ENCODE measurements around the gene LYRM4. TPM values are rescaled to one million over a fixed set of nuclear protein-coding genes. Genes with fewer than 3 reads are reported as not detected.

The LYRM4 gene
- total and polyA plus RNA-seq, 2 donors (not counting 1 experiment from before 2014, with no cell fraction given), result 22.1 to 29.5 TPM

GRCh38 chr6:5163247-5163646 is 97.5 kb downstream of the LYRM4 start:
- CTCF ChIA-PET, result interaction anchor here (0.7 to 1.2 kb wide), 2 partner anchors 22 to 97 kb away, joined by 3 to 6 read pairs; no protein-coding TSS in a partner anchor
- Mint-ChIP-seq H3K27ac (no peak overlapping the region), H3K4me3 (no peak overlapping the region), H3K9me3 (ENCODE audit: insufficient read depth) (no peaks in the 10 kb centered on the region), H3K27me3 (no peaks in the 10 kb centered on the region), H3K4me1 (no peaks in the 10 kb centered on the region)
- ATAC-seq (ENCODE audit: low read depth) (no peak), DNase-seq (no peak)
- Histone ChIP-seq H3K36me3 (replicated peaks in 1 of 2; ENCODE audit: control extremely low read depth in 1 of 2, control insufficient read depth in 1 of 2, extremely low read depth in 1 of 2, insufficient read depth in 2 of 2, low read length in 1 of 2) (no peaks in the 10 kb centered on the region), H4K20me1 (ENCODE audit: control insufficient read depth, insufficient read depth, low read length, poor library complexity, severe bottlenecking) (no peaks in the 10 kb centered on the region), H3K79me2 (ENCODE audit: control insufficient read depth, insufficient read depth, low read length) (no peaks in the 10 kb centered on the region), H3K4me2 (replicated peaks; ENCODE audit: low read depth, low read length, poor library complexity, severe bottlenecking) (no peak overlapping the region), H3K9ac (ENCODE audit: low read length) (no peak overlapping the region), H3K27ac (ENCODE audit: low read length in 2 of 2) (no peak overlapping the region), H3K4me3 (ENCODE audit: control extremely low read depth in 1 of 5, extremely low read depth in 1 of 5, insufficient read depth in 1 of 5, low read depth in 2 of 5, low read length in 4 of 5) (no peak overlapping the region), H2AFZ (ENCODE audit: insufficient read depth, low read depth, low read length, poor library complexity, severe bottlenecking) (no peak overlapping the region), H3K27me3 (replicated peaks in 1 of 4; ENCODE audit: control extremely low read depth in 1 of 4, control insufficient read depth in 3 of 4, insufficient read depth in 4 of 4, low read length in 3 of 4) (no peaks in the 10 kb centered on the region), H3K4me1 (ENCODE audit: control insufficient read depth in 2 of 2, insufficient read depth in 2 of 2, low read length in 2 of 2) (no peaks in the 10 kb centered on the region), H3K9me3 (ENCODE audit: control extremely low read depth in 1 of 3, control insufficient read depth in 2 of 3, insufficient read depth in 1 of 3, low read length in 2 of 3) (no peaks in the 10 kb centered on the region)
- intact Hi-C loops (cut with micrococcal nuclease), result no loop called here
- TF ChIP-seq CTCF (IDR thresholded peaks at IDR 0.05), result no peak
- TF ChIP-seq EZH2 (IDR thresholded peaks at IDR 0.05; ENCODE audit: borderline replicate concordance, insufficient read depth, low read depth, low read length, poor library complexity, severe bottlenecking), result no peak
- WGBS (ENCODE audit: insufficient coverage), result 100% methylated on average over 1 of the region's 6 CpGs
- POLR2A ChIA-PET, result no interaction called here

GRCh38 chr6:5162355-5162754 is 98.4 kb downstream of the LYRM4 start:
- Mint-ChIP-seq H3K9me3 (ENCODE audit: insufficient read depth) (no peaks in the 10 kb centered on the region), H3K4me3 (no peak overlapping the region), H3K27ac (no peak overlapping the region), H3K4me1 (no peaks in the 10 kb centered on the region), H3K27me3 (no peaks in the 10 kb centered on the region)
- Histone ChIP-seq H3K79me2 (ENCODE audit: control insufficient read depth, insufficient read depth, low read length) (no peaks in the 10 kb centered on the region), H2AFZ (ENCODE audit: insufficient read depth, low read depth, low read length, poor library complexity, severe bottlenecking) (no peak overlapping the region), H3K9me3 (ENCODE audit: control extremely low read depth in 1 of 3, control insufficient read depth in 2 of 3, insufficient read depth in 1 of 3, low read length in 2 of 3) (no peaks in the 10 kb centered on the region), H3K9ac (ENCODE audit: low read length) (no peak overlapping the region), H3K4me3 (ENCODE audit: control extremely low read depth in 1 of 5, extremely low read depth in 1 of 5, insufficient read depth in 1 of 5, low read depth in 2 of 5, low read length in 4 of 5) (no peak overlapping the region), H3K36me3 (replicated peaks in 1 of 2; ENCODE audit: control extremely low read depth in 1 of 2, control insufficient read depth in 1 of 2, extremely low read depth in 1 of 2, insufficient read depth in 2 of 2, low read length in 1 of 2) (no peaks in the 10 kb centered on the region), H4K20me1 (ENCODE audit: control insufficient read depth, insufficient read depth, low read length, poor library complexity, severe bottlenecking) (no peaks in the 10 kb centered on the region), H3K4me1 (ENCODE audit: control insufficient read depth in 2 of 2, insufficient read depth in 2 of 2, low read length in 2 of 2) (no peaks in the 10 kb centered on the region), H3K4me2 (replicated peaks; ENCODE audit: low read depth, low read length, poor library complexity, severe bottlenecking) (no peak overlapping the region), H3K27ac (ENCODE audit: low read length in 2 of 2) (no peak overlapping the region), H3K27me3 (replicated peaks in 1 of 4; ENCODE audit: control extremely low read depth in 1 of 4, control insufficient read depth in 3 of 4, insufficient read depth in 4 of 4, low read length in 3 of 4) (no peaks in the 10 kb centered on the region)
- DNase-seq (no peak), ATAC-seq (ENCODE audit: low read depth) (no peak)
- WGBS (ENCODE audit: insufficient coverage), result 90% methylated on average over 3 of the region's 5 CpGs
- intact Hi-C loops (cut with micrococcal nuclease), result no loop called here
- CTCF ChIA-PET, result no interaction called here
- POLR2A ChIA-PET, result no interaction called here
- TF ChIP-seq CTCF (IDR thresholded peaks at IDR 0.05) (no peak), EZH2 (IDR thresholded peaks at IDR 0.05; ENCODE audit: borderline replicate concordance, insufficient read depth, low read depth, low read length, poor library complexity, severe bottlenecking) (no peak)
